Activated CD4-positive, alpha-beta T cell treated with anti-CD3 and anti-CD28 coated beads, Interleukin-2, amount 50 U/mL, for 1 hour (primary cell): ENCODE data around the gene SRD5A3.

Source experiments
- DNase-seq: peaks from one replicate; pipeline ENCODE4 v3.0.0-alpha.2; 2020

SRD5A3 gene

GRCh38 chr4:55345980-55346850 lies at the start of gene SRD5A3:
Gene SRD5A3 (plus strand): TSS chr4:55346242. CDS start chr4:55346337, 95 bp downstream.
- peak; percentile 77 for DNase-seq

DNA sequence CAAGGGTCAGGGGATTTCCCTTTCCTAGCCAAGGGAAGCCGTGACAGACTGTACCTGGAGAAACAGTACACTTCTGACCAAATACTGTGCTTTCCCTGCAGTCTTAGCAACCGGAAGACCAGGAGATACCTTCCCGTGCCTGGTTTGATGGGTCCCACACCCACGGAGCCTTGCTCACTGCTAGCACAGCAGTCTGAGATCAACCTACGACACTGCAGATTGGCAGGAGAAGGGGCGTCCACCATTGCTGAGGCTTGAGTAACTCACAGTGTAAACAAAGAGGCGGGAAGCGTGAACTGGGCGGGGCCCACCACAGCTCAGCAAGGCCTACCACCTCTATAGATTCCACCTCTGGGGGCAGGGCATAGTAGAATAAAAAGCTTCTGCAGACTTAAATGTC lies 48.7 kb upstream of the SRD5A3 start:
- DNase-seq: no peak

DNA sequence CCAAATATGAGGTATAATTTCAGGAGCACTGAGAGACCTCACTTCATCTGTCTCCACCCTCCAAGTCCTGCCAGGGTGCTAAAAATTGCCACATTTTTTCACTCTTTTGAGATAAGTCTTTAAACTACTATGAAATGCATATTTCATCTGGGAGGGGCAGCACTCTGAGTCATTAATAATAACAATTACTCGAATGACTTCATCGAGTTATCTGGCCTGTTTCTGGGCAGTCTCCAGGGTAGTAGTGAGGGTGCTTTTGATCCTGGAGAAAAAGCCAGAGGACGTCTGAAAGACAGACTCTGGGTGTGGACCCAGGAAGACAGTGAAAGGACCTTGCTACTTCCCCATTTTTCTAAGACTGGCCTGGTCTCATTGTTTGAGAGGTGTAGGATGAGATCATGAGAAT lies 42.3 kb upstream of the SRD5A3 start:
- no peak for DNase-seq

DNA sequence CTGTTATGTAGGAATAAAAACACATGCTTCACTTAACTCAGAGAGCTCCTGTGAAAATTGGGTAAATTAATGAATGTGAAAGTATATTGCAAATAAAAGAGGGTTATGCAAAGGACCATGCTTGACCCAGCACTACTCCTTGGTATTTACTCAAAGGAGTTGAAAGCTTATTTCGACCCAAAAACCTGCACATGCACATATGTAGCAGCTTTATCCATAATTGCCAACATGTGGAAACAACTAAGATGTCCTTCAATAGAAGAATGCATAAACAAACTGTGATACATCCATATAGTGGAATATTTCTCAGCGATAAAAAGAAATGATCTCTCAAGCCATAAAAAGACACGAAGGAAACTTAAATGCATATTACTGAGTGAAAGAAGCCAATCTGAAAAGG lies 41.7 kb upstream of the SRD5A3 start:
- no peak for DNase-seq

GRCh38 chr4:55308071-55308470 lies 38.0 kb upstream of the SRD5A3 start:
- DNase-seq: no peak

- DNase-seq: no peak
These were observed 34.1 kb upstream of the SRD5A3 start for GRCh38 chr4:55311792-55312488.

- DNase-seq: peak; percentile 16
These were observed 33.4 kb upstream of the SRD5A3 start for GRCh38 chr4:55312489-55313101.

DNA sequence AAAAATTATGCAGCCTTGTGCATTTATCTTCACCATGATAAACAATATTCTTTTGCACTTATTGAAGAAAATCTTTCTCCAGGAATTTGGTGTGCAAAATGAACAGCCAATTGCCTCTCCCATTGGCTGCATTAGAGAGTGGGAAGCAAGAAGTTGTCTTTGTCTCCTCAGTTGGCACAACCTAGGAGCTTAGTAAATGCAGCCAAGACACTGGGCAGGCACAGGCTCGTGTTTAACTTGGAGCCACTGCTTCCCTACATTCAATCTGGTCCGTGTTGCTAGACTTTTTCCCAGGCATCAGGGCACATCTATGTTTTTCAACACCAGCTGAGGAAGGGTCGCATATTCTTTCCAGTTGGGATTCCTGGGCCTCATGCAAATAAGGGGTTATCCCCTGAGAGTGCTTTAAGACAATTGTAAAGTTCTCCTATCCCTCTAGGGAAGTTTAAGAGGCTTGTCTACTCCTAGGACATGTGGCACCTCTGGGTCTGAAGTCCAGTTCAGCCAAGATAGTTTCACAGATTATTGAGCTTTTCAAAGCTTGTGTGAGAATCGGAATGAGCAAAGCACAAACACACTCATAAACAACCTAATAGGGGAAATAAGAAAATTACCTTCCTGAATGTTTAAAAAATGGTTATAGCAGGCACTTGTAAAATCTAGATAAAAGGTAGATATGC lies 31.8 kb upstream of the SRD5A3 start:
- DNase-seq: no peak

DNA sequence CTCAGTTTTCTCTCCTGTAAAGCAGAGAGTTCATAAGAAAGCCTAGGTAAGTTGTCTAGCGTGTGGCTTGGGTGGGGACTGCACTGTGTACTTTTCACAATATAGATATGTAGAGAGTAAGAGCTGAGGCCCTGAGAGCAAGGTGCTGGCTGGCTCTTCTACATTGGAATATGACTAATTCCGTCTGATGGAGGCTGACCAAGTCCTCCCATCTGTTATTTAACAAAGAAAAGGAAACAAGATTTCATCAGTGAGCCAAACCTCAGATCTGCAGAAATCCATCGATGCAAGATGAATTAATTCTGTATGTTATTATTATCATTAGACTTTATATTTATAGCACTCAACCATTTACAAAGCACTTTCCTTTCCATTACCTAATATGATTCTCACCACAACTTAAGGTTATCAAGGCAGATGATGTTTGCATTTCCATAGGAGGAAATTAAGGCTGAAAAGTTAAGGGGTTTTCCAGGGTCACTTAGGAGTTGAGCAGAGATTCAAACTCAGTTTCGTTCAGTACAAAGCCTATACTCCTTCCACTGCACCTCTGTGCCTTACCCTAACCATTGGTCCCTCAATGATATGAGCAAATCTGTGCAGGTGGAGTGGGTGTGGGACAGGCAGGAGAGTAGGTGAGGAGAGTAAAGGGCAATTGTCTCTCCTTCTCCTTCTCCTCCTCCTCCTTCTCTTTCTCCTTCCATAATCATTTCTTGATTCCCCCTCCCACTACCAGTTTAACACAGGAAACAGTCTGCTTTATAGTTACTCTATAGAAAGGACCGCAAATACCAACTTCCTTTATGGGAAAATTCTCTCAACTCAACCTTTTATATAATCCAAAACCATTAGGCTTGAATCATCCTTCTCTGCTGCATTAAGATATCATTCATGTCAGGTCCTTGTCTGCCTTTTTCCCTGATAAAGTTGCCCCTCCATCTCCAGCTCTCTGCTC lies 27.6 kb upstream of the SRD5A3 start:
- no peak for DNase-seq

DNA sequence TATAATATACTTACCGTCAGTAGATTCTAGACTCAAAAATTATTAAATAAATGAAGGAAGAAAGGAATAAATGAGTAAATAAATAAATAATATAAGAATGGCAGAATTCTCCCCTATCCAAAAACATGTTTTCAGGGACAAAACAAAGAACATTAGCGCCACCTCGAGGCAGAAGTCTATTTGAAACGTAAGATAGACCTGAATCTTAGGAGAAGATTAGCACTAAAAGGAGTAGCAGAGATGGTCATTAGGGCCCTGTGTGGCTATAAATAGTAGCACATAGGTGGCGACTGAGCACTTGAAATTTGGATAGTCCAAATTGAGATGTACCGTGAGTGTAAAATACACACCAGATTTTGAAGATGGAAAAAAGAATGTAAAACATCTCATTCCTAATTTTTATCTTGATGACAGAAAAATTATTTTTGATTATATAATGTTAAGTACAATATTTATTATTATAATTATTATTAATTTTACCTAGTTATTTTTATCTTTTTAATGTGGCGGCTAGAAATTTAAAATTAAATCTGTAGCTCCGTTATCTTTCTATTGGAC lies 24.3 kb upstream of the SRD5A3 start:
- peak; percentile 38 for DNase-seq

- DNase-seq: no peak
These were observed 22.7 kb upstream of the SRD5A3 start for GRCh38 chr4:55323375-55323774.

- no peak for DNase-seq
These were observed 19.4 kb upstream of the SRD5A3 start for GRCh38 chr4:55326629-55327028.

DNA sequence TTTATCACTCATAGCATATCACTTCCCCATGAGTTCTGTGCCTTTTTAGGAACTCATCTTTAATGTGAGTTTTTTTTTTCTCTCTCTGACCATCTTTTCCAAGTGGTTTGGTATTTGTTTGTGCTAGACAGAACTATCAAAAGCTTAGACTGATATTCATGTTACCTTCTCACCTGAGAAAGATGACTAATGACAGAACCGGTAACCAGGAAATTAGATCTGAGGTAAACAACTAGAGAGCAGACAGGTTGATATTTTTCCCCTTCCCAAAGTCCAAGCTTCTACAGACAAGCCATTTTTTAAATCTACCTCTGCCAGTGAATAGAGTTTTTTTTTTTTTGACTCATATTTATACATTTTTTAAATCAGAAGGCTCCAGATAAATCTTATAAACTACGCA lies 17.0 kb upstream of the SRD5A3 start:
- no peak for DNase-seq

GRCh38 chr4:55330241-55330640 lies 15.8 kb upstream of the SRD5A3 start:
- DNase-seq: no peak

- no peak for DNase-seq
These were observed 9.7 kb upstream of the SRD5A3 start for GRCh38 chr4:55336138-55337034.

- DNase-seq: no peak
These were observed 8.1 kb upstream of the SRD5A3 start for GRCh38 chr4:55337944-55338343.

DNA sequence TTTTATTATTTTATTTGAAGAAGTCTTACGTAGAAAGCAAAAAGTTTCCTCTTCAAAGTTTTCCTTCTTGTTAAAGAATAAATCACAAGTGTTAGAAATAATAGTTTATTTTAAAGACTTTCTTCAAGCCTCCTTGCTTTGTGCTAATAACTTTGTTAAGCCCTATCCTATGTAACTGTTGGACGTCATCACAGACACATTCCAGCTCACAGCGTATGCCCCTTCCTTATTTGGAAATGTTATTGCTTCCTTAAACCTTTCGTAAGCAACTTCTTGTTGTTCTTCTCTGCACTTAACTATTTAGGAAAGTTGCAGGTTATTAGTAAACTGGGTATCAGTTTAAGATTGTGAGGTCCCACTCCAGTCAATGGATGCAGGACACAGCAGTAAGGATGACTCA lies 7.6 kb upstream of the SRD5A3 start:
- DNase-seq: no peak

- DNase-seq: no peak
These were observed 5.8 kb upstream of the SRD5A3 start for GRCh38 chr4:55340266-55340665.

DNA sequence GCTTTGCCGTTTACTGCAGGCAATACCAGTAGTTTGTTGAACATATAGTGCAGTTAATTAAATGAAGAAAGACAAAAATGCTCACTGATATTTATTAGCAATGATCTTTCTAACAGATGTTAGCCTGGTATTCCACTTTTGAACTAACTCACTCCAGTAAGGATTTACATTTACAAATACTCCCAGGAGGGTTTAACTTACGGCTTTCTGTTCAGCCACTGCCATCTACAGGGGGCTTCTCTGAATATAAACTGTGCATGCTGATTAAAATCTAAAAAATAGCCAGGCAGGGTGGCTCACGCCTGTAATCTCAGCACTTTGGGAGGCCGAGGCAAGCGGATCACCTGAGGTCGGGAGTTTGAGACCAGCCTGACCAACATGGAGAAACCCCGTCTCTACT lies 2.2 kb upstream of the SRD5A3 start:
- no peak for DNase-seq

DNA sequence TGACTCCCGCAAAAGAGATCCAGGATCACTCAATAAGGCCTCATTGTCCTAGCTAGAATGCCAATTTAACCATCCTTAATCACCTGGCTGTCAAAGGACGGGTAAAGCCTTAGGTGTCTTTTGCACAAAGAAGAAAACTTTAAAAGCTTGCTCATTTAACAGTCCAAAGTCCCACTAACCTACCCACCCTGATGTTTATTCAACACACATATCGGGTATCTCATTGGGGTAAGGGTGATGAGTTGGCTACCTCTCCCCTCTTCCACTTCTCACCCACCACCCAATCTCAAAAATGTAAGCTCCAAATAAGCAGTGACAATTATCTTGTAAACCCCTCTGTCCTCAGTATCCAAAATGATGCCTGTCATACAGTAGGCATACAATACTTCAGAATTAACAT lies 988 bp upstream of the SRD5A3 start:
- DNase-seq: no peak

GRCh38 chr4:55346851-55347255 lies 811 bp downstream of the SRD5A3 start:
- no peak for DNase-seq
